GM12878 (cell line): ENCODE results near the gene PTPN5. TPM values are rescaled to one million over a fixed set of nuclear protein-coding genes. Genes with fewer than 3 reads are reported as not detected.

Experiments
- EP300 ChIP-seq, 2 experiments: fragments of 150-350 bp in 1 of 2; IDR thresholded peaks; 2 replicates each; pipeline ENCODE4 v1.6.1; 2011 to 2012; ENCODE audit warnings: low read depth in 2 of 2, low read length in 2 of 2, borderline replicate concordance in 1 of 2, improper control_type of control experiment in 1 of 2, inconsistent platforms in 1 of 2; ENCODE audit not compliant: control insufficient read depth in 1 of 2
- HDGF ChIP-seq: fragments of 450-650 bp; IDR thresholded peaks from 2 replicates; pipeline ENCODE4 v1.6.1; 2016; ENCODE audit warnings: antibody characterized with exemption
- NFYA ChIP-seq: IDR thresholded peaks from 2 replicates; pipeline ENCODE4 v1.6.1; 2011; ENCODE audit warnings: low read depth, mild to moderate bottlenecking, low read length, improper control_type of control experiment, borderline replicate concordance
- NR2F1 ChIP-seq: fragments of 450-650 bp; conservative IDR thresholded peaks from 2 replicates; pipeline ENCODE4 v1.6.1; 2017; ENCODE audit warnings: mild to moderate bottlenecking
- SREBF1 ChIP-seq: IDR thresholded peaks from 2 replicates; pipeline ENCODE4 v1.6.1; 2012; ENCODE audit warnings: mild to moderate bottlenecking, low read length
- polyA plus RNA-seq, 11 experiments: library from polyadenylated mRNA; depleted of rRNA in 4 of 11; unstranded in 6 of 11; stranded (reverse) in 5 of 11; fragments of >200 nt; fragmentation: Nextera tagmentation in 4 of 11; fragmentation: Illumina TruSeq in 1 of 11; extraction: Ambion mirVana in 4 of 11; extraction: Trizol in 1 of 11; gene quantifications; 1 replicate in 1 of 11; 2 replicates in 10 of 11; pipeline versions ENCODE4 v1.2.1 to v1.2.3, GENCODE V29; 2011 to 2016; ENCODE audit warnings: inconsistent platforms in 2 of 11, missing spikeins in 2 of 11, low read depth in 1 of 11
- total RNA-seq, 4 experiments: library from RNA; depleted of rRNA in 3 of 4; stranded (reverse); fragments of >200 nt in 3 of 4; fragmentation: Illumina TruSeq in 1 of 4; extraction: Trizol in 1 of 4; gene quantifications; 2 replicates each; pipeline versions ENCODE4 v1.2.1 to v1.2.3, GENCODE V29; 2013 to 2021
- TF ChIP-seq, protein P1 (sequence below): IDR thresholded peaks from 2 replicates; pipeline ENCODE4 v1.6.1; 2012; ENCODE audit warnings: improper control_type of control experiment, low read depth, low read length; ENCODE audit not compliant: insufficient replicate concordance
- TF ChIP-seq, protein P2 (sequence below): IDR thresholded peaks from 2 replicates; pipeline ENCODE4 v1.6.1; 2011; ENCODE audit warnings: borderline replicate concordance, low read depth, mild to moderate bottlenecking, moderate library complexity, low read length; ENCODE audit not compliant: insufficient read depth, poor library complexity, severe bottlenecking

Gene PTPN5
- total and polyA plus RNA-seq, 10 of the 15 experiments (the other 5 are each of a cell fraction or from before 2014, with no cell fraction given), result 0.04 to 0.06 (median 0.05) TPM; not detected in 7

DNA sequence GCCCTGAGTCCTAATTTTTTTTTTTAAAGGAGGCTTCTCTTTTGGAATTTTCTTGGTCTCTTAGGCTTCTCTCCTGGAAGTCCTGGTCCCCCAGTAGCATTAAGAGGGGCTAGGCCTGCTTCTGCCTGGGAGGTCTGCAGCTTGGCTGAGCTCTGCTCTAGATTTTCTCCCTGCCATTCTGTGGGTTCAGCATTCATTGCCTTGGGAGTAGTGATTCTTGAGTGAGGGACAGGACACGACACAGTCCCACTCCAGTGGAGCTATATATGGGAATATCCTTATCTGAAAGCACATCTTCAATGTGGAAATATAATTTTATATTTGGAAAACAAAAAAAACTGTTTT lies 69.3 kb downstream of the PTPN5 start (continued):
- TF ChIP-seq, protein P1, sequence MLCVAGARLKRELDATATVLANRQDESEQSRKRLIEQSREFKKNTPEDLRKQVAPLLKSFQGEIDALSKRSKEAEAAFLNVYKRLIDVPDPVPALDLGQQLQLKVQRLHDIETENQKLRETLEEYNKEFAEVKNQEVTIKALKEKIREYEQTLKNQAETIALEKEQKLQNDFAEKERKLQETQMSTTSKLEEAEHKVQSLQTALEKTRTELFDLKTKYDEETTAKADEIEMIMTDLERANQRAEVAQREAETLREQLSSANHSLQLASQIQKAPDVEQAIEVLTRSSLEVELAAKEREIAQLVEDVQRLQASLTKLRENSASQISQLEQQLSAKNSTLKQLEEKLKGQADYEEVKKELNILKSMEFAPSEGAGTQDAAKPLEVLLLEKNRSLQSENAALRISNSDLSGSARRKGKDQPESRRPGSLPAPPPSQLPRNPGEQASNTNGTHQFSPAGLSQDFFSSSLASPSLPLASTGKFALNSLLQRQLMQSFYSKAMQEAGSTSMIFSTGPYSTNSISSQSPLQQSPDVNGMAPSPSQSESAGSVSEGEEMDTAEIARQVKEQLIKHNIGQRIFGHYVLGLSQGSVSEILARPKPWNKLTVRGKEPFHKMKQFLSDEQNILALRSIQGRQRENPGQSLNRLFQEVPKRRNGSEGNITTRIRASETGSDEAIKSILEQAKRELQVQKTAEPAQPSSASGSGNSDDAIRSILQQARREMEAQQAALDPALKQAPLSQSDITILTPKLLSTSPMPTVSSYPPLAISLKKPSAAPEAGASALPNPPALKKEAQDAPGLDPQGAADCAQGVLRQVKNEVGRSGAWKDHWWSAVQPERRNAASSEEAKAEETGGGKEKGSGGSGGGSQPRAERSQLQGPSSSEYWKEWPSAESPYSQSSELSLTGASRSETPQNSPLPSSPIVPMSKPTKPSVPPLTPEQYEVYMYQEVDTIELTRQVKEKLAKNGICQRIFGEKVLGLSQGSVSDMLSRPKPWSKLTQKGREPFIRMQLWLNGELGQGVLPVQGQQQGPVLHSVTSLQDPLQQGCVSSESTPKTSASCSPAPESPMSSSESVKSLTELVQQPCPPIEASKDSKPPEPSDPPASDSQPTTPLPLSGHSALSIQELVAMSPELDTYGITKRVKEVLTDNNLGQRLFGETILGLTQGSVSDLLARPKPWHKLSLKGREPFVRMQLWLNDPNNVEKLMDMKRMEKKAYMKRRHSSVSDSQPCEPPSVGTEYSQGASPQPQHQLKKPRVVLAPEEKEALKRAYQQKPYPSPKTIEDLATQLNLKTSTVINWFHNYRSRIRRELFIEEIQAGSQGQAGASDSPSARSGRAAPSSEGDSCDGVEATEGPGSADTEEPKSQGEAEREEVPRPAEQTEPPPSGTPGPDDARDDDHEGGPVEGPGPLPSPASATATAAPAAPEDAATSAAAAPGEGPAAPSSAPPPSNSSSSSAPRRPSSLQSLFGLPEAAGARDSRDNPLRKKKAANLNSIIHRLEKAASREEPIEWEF, result no peak
- TF ChIP-seq SREBF1, result no peak
- no peak for TF ChIP-seq NFYA
- TF ChIP-seq NR2F1, result no peak
- TF ChIP-seq, protein P2, sequence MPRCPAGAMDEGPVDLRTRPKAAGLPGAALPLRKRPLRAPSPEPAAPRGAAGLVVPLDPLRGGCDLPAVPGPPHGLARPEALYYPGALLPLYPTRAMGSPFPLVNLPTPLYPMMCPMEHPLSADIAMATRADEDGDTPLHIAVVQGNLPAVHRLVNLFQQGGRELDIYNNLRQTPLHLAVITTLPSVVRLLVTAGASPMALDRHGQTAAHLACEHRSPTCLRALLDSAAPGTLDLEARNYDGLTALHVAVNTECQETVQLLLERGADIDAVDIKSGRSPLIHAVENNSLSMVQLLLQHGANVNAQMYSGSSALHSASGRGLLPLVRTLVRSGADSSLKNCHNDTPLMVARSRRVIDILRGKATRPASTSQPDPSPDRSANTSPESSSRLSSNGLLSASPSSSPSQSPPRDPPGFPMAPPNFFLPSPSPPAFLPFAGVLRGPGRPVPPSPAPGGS, result no peak
- TF ChIP-seq HDGF, result no peak
- TF ChIP-seq EP300 (IDR thresholded peaks at IDR 0.05; ENCODE audit: borderline replicate concordance in 1 of 2, control insufficient read depth in 1 of 2, low read depth in 2 of 2, low read length in 2 of 2), result no peak
